HG03103 (cell line): ENCODE data around the gene FBXL13.
"Not testable (repeated sequence)": the region's sequence is repeated elsewhere in the genome, so short reads cannot be mapped to it uniquely, and the experiment has no call there.

Experiments used
- ATAC-seq: cut with Tn5 transposase; IDR thresholded peaks from one replicate; pipeline ENCODE4 v1.9.1; 2021; ENCODE audit warnings: low read depth; ENCODE audit not compliant: unreplicated experiment

Gene FBXL13

GRCh38 chr7:103080923-103081322 is 6.3 kb upstream of the FBXL13 start:
- no peak for ATAC-seq

GRCh38 chr7:103079836-103080235 is 5.2 kb upstream of the FBXL13 start:
- ATAC-seq: no peak

DNA sequence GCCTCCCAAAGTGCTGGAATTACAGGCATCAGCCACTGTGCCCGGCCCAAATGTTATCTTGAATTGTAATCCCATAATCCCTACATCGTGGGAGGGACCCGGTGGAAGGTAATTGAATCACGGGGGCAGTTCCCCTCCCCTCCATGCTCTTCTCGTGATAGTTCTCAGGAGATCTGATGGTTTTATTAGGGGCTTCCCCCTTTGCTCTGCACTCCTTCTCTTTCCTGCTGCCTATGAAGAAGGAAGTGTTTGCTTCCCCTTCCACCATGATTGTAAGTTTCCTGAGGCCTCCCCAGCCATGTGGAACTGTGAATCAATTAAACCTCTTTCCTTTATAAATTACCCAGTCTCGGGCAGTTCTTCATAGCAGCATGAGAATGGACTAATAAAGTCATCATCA is 3.6 kb upstream of the FBXL13 start:
- not testable (repeated sequence) for ATAC-seq

DNA sequence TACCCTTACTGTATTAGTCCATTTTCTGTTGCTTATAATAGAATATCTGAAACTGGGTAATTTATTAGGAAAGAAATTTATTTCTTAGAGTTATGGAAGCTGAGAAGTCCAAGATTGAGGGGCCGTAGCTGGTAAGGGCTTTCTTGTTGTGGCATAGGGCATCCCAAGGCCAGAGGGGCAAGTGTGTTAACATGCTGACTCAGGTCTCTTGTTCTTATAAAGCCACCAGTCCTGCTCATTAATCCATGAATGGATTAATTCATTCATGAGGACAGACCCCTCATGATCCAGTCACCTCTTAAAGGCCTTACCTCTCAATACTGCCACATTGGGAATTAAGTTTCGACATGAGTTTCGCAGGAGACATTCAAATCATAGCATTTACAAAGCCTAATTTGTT is 2.7 kb upstream of the FBXL13 start:
- no peak for ATAC-seq

DNA sequence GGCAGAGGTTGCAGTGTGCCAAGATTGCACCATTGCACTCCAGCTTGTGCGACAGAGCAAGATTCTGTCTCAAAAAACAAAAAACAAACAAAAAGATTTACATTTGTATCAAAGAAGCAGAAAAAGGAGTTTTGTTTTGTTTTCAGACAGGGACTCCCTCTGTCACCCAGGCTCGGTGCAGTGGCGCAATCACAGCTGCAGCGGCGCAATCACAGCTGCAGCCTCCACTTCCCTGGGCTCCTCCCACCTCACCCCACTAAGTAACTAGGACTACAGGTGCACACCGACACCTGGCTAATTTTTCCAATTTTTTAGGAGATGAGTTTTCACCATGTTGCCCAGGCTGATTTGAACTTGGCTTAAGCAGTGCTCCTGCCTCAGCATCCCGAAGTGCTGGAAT is 2.2 kb upstream of the FBXL13 start:
- no peak for ATAC-seq

DNA sequence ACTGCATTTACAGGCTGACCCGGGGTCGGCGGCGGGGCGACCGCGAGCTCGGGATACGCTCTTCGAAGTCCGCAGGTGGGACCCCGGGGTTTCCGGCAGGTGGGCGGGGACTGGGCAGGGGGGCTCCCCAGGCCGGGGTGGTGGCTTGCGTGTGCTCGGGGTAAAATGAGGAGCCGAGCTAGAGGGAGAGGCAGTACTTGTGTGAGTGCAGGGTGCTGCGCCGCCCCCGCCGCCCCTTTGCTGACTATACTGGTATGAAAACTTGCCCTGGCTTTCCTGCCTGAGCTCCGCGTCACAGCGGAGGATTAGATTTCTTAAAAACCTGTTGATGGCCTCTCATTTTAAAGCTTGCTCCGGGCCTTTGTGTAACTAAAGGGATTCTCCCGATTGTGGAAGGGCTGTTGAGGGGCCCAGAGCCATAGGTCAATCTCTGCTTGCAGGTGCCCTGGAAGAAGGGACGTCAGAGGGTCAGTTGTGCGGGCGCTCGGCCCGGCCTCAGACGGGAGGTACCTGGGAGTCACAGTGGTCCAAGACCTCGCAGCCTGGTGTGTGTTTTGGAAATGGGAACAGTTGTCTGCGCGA is 832 bp upstream of the FBXL13 start:
- ATAC-seq: peak; percentile 38

GRCh38 chr7:103073989-103074518 is 542 bp downstream of the FBXL13 start:
- no peak for ATAC-seq

- no peak for ATAC-seq
Observed at GRCh38 chr7:103071000-103071399, 3.6 kb downstream of the FBXL13 start.

GRCh38 chr7:103068414-103069403 is 5.9 kb downstream of the FBXL13 start:
- no peak for ATAC-seq

DNA sequence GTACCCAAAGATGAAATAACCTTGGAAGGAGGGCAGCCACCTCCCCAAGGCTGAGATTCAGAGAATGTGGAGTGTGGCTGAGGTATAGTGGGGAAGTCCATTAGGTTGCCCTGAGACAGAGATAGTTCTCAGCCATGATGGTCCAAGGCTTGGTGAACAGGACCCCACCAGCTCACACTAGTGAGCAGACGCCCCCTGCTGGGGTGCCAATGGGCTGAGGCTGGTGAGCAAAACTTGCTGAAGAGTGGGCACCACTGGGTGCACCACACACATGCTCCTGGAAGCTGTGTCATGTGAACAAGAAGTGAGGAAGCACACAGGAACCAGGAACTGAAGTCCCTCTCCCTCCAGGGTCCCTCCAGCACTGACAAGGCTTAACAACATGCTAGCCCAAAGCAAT is 8.9 kb downstream of the FBXL13 start:
- ATAC-seq: no peak

GRCh38 chr7:103063895-103064294 is 10.7 kb downstream of the FBXL13 start:
- no peak for ATAC-seq

GRCh38 chr7:103059471-103059870 is 15.1 kb downstream of the FBXL13 start:
- no peak for ATAC-seq

GRCh38 chr7:103058122-103058521 is 16.5 kb downstream of the FBXL13 start:
- no peak for ATAC-seq

- not testable (repeated sequence) for ATAC-seq
Observed at GRCh38 chr7:103056006-103056405, 18.6 kb downstream of the FBXL13 start.

DNA sequence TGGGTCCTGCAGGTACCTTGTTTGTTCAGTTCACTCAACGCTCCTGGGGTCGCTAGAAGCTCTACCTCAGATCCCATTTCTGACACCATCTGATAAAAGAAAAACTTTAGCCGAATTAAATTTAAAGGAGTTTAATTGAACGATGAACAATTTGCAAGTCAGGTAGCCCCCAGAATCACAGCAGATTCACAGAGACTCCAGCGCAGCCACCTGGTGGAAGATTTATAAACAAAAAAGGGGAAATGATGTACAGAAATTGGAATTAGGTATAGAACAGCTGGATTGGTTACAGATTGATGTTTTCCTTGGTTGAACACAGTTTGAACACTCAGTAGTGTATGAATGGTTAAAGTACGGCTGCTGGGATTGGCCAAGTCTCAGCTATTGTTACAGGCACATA is 23.1 kb downstream of the FBXL13 start:
- ATAC-seq: no peak

GRCh38 chr7:103048833-103049232 is 25.8 kb downstream of the FBXL13 start:
- no peak for ATAC-seq

DNA sequence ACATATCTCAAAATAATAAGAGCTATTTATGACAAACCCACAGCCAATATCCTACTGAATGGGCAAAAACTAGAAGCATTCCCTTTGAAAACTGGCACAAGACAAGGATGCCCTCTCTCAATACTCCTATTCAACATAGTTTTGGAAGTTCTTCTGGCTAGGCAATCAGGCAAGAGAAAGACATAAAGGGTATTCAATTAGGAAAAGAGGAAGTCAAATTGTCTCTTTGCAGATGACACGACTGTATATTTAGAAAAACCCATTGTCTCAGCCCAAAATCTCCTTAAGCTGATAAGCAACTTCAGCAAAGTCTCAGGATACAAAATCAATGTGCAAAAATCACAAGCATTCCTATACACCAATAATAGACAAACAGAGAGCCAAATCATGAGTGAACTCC is 32.8 kb downstream of the FBXL13 start:
- ATAC-seq: not testable (repeated sequence)

GRCh38 chr7:103037823-103038739 is 36.5 kb downstream of the FBXL13 start:
- ATAC-seq: not testable (repeated sequence)

DNA sequence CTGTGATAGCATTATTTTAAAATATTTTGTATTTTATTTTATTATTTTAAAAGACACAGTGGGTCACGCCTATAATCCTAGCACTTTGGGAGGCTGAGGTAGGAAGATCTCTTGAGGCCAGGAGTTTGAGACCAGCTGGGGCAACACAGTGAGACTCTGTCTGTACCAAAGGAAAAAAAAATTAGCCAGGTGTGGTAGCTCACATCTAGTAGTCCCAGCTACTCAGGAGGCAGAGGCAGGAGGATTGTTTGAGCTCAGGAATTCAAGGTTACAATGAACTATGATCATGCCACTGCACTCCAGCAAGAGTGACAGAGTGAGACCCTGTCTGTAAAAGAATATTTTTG is 37.1 kb downstream of the FBXL13 start:
- ATAC-seq: no peak

DNA sequence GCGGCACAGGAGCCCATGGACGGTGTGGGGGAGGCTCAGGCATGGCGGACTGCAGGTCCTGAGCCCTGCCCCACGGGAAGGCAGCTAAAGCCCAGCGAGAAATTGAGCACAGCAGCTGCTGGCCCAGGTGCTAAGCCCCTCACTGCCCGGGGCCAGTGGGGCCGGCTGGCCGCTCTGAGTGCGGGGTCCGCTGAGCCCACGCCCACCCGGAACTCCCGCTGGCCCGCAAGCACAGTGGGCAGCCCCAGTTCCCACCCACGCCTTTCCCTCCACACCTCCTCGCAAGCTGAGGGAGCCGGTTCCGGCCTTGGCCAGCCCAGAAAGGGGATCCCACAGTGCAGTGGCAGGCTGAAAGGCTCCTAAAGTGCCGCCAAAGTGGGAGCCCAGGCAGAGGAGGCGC is 40.3 kb downstream of the FBXL13 start:
- ATAC-seq: not testable (repeated sequence)

DNA sequence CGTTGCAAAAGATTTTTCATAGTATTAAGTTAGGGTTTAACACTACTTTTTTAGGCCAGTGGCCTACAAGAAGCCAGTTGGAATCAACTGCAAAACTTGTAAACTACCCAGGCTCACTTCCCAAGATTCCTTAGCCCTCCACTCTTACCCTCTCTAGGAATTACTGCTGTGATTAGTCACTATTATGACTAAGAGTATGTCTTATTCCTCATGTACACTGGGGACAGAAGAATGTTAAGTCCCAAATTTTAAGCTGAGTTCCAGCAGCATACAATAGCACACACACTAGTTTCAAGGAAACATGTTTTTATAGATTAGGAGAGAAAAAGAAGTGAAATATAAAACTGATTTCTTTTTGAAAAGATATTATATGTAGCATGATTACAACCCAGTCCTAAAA is 42.8 kb downstream of the FBXL13 start:
- ATAC-seq: no peak
